Neural progenitor cell (in vitro differentiated cells): Measurements from ENCODE around the gene BPIFA1.

Experiments
- CTCF ChIP-seq: fragments of 200-600 bp; sonication (generic); IDR thresholded peaks from 2 replicates; pipeline ENCODE4 v1.5.1; 2017; ENCODE audit warnings: antibody characterized with exemption, mild to moderate bottlenecking
- EZH2 ChIP-seq: fragments of 200-600 bp; sonication (generic); IDR thresholded peaks from 2 replicates; pipeline ENCODE4 v1.6.1; 2017; ENCODE audit warnings: antibody characterized with exemption, mild to moderate bottlenecking, moderate library complexity

GRCh38 chr20:33281550-33282146, 45.9 kb downstream of the BPIFA1 start:
- no peak for TF ChIP-seq CTCF
- no peak for TF ChIP-seq EZH2
